KBM-7 (cell line): ENCODE results near the gene ARHGAP22.

Source experiments
- DNase-seq: peaks from one replicate; pipeline ENCODE4 v3.0.0-alpha.2; 2015
- in situ Hi-C: fragments of 300-500 bp; cut with MboI; formaldehyde crosslinking; loops from 2 replicates; pipeline ENCODE4 v1.14.3; 2020; ENCODE audit warnings: low sequenced_read_pairs, low pct_unique_long_range_greater_than_20kb, mixed read lengths

Gene ARHGAP22

GRCh38 chr10:48634198-48634983 is 29.5 kb upstream of the ARHGAP22 start:
- peak; percentile 94 for DNase-seq
- in situ Hi-C loops = no loop called here

GRCh38 chr10:48633381-48634197 is 28.7 kb upstream of the ARHGAP22 start:
- in situ Hi-C loops = no loop called here
- no peak for DNase-seq

- in situ Hi-C loops = no loop called here
These were observed 27.3 kb upstream of the ARHGAP22 start for GRCh38 chr10:48632166-48632565.

GRCh38 chr10:48627984-48628609 is 23.2 kb upstream of the ARHGAP22 start:
- DNase-seq = no peak
- in situ Hi-C loops = no loop called here

More at GRCh38 chr10:48632166-48632565, 27.3 kb upstream of the ARHGAP22 start:
- no peak for DNase-seq

GRCh38 chr10:48626986-48627731 is 22.3 kb upstream of the ARHGAP22 start:
- no peak for DNase-seq
- in situ Hi-C loops = no loop called here

GRCh38 chr10:48626447-48626846 is 21.6 kb upstream of the ARHGAP22 start:
- no peak for DNase-seq
- in situ Hi-C loops = no loop called here

- DNase-seq = no peak
- in situ Hi-C loops = no loop called here
These were observed 20.9 kb upstream of the ARHGAP22 start for GRCh38 chr10:48625826-48626134.

GRCh38 chr10:48623607-48624132 is 18.8 kb upstream of the ARHGAP22 start:
- in situ Hi-C loops = no loop called here

GRCh38 chr10:48623009-48623408 is 18.1 kb upstream of the ARHGAP22 start:
- no peak for DNase-seq
- in situ Hi-C loops = no loop called here

More at GRCh38 chr10:48623607-48624132, 18.8 kb upstream of the ARHGAP22 start:
- DNase-seq = no peak

GRCh38 chr10:48620719-48621118 is 15.8 kb upstream of the ARHGAP22 start:
- DNase-seq = no peak
- in situ Hi-C loops = no loop called here

- in situ Hi-C loops = no loop called here
- no peak for DNase-seq
These were observed 11.6 kb upstream of the ARHGAP22 start for GRCh38 chr10:48616436-48616835.

- in situ Hi-C loops = no loop called here
- DNase-seq = no peak
These were observed 9.9 kb upstream of the ARHGAP22 start for GRCh38 chr10:48614481-48615390.

- no peak for DNase-seq
- in situ Hi-C loops = no loop called here
These were observed 8.1 kb upstream of the ARHGAP22 start for GRCh38 chr10:48613016-48613415.

- no peak for DNase-seq
- in situ Hi-C loops = no loop called here
These were observed 7.5 kb upstream of the ARHGAP22 start for GRCh38 chr10:48612236-48612943.

GRCh38 chr10:48611133-48611532 is 6.3 kb upstream of the ARHGAP22 start:
- in situ Hi-C loops = no loop called here
- DNase-seq = no peak

GRCh38 chr10:48610585-48611093 is 5.8 kb upstream of the ARHGAP22 start:
- DNase-seq = no peak
- in situ Hi-C loops = no loop called here

GRCh38 chr10:48609899-48610584 is 5.2 kb upstream of the ARHGAP22 start:
- no peak for DNase-seq
- in situ Hi-C loops = no loop called here
